Bronchial smooth muscle cell (primary cell): ENCODE results near the gene TYMP. TPM values are rescaled to one million over a fixed set of nuclear protein-coding genes. Genes with fewer than 3 reads are reported as not detected.

Source experiments
- total RNA-seq: library from RNA; depleted of rRNA; stranded (reverse); fragments of >200 nt; gene quantifications from 2 replicates; pipeline ENCODE4 v1.2.1, GENCODE V29; 2014

The TYMP gene, protein sequence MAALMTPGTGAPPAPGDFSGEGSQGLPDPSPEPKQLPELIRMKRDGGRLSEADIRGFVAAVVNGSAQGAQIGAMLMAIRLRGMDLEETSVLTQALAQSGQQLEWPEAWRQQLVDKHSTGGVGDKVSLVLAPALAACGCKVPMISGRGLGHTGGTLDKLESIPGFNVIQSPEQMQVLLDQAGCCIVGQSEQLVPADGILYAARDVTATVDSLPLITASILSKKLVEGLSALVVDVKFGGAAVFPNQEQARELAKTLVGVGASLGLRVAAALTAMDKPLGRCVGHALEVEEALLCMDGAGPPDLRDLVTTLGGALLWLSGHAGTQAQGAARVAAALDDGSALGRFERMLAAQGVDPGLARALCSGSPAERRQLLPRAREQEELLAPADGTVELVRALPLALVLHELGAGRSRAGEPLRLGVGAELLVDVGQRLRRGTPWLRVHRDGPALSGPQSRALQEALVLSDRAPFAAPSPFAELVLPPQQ
- 8.8 and 18.3 TPM in 2 replicates for total RNA-seq

GRCh38 chr22:50529897-50530579 lies at the start of gene TYMP:
TYMP (minus strand) TSS chr22:50530012; CDS start chr22:50529709, 303 bp downstream.

DNA sequence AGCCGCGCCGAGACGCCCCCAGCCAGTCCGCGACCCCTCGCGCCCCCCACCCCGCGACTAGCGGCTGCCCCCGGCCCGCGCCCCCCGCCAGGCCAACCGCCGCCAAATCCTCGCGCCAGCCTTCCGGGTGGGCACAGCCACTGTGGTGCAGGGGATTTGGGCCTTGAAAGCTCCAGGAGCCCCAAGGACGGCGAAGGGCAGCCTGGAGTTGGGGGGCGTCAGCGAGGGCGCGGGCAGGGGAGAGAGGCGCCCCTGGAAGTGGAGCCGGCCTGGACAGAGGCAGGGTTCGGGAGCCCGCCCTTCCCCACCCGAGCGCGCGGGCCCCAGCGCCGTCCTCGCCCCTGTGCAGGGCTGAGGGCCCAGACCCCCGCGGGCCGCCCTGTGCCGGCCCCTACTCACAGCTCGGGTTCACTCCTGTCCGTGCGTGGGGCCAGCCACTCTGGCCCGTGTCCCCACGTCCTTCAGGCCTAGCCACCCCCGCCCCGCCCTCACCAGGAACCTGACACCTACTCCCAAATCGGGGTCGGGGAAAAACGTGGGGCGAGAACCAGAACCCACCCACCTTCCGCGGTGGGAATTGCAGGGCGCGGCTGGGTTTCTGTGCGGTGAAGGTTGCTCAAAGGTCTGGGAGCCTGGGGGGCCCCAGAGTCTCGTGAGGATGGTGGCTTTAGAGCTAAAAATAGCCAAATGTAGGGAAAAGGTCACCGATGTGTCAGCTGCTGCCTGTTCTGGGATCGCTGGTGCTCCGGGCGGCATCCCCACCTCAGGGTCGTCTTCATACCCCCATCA lies 48.4 kb upstream of the TYMP start, which contains the start of gene CPT1B:
CPT1B (minus strand) TSS at position 441 of the 789 bp plus-strand sequence. CDS start 512 bp downstream, outside the sequence.

GRCh38 chr22:50562523-50563412 lies 33.0 kb upstream of the TYMP start, which contains the start of gene SYCE3:
SYCE3 (minus strand) TSS chr22:50562919; CDS start chr22:50556405, 6,514 bp downstream.

GRCh38 chr22:50545522-50546325 lies 15.9 kb upstream of the TYMP start, which contains the start of gene KLHDC7B:
KLHDC7B (plus strand) TSS chr22:50545899; CDS start chr22:50546244, 345 bp downstream.

GRCh38 chr22:50525104-50525857 lies 4.5 kb downstream of the TYMP start, which contains the start of gene SCO2:
SCO2 (minus strand) TSS chr22:50525598; CDS start chr22:50524411, 1,187 bp downstream.

GRCh38 chr22:50507991-50508884 lies 21.6 kb downstream of the TYMP start, which contains the start of gene NCAPH2:
NCAPH2 (plus strand) TSS chr22:50508224; CDS start chr22:50508338, 114 bp downstream.

GRCh38 chr22:50507421-50507990 lies 22.3 kb downstream of the TYMP start, which contains the start of gene LMF2:
LMF2 (minus strand) TSS chr22:50507702; CDS start chr22:50507675, 27 bp downstream.

DNA sequence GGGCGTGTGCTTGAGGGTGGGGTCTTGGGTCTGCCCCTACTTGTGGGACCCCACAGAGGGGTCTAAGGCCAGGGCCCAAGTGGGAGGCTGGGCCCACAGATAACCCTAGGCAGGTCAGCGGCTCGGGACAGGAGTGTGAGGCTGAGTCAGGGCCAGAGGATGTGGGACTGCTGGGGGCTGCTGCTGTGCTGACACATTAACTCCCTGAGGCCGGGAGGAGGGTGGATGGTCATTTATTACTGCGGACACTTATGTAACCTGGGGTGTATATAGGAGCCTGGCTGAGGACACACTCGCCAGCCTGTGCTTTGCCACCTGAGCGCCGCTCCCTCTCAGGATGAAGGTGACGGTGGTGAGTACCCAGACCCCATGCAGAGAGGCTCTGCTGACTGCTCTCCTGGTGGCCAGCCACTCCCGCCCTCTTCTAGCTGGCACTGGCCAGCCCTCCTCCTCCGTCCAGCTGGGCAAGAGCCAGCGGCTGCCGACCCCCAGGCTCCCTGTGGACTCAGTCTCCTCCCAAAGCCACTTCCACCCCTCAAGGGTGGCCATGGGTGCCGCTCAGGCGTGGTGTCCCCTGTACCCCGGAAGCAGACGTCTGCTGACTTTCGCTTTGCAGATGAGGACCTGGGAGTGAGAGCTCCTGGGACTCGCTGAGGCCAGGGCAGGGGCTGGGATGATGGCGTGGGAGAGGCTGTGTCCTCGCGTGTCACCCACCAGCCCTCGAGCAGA lies 43.1 kb downstream of the TYMP start, which contains the start of gene MIOX:
MIOX (plus strand) TSS at position 299 of the 729 bp plus-strand sequence; CDS start at position 338, 39 bp downstream.

DNA sequence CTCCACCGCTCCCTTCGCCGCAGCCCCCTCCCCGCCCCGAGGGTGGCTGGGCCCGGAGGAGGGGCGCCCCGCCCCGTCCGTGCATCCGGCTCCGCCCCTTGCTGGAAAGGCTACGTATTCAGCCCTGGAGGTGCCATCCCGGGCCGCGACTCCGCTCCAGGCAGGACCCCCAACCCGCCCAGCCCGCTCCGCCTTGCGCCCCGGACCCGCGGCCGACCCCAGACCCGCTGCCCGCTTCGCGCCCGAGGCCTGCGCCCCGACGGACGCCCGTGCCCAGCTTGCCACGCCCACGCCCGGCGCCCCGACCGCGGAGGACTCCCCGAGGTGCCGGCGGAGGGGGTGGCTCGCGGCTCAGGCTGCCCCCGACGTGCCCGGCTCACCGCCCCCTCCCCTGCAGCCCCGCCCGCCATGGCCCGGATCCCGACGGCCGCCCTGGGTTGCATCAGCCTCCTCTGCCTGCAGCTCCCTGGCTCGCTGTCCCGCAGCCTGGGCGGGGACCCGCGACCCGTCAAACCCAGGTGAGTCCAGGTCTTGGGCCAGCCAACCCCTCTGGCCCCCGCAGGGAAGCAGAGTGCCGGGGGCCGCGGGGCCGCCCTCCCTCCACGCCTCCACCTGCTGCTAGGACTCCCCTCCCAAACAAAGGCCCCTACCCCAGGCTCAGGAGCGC lies 48.2 kb downstream of the TYMP start, which contains the start of gene ADM2:
ADM2 (plus strand) TSS at position 104 of the 667 bp plus-strand sequence; CDS start at position 409, 305 bp downstream.

Other genes starting within 250 kb of the TYMP start
- 127 and 183 TPM in 2 replicates for gene PLXNB2, start 222.4 kb downstream of the TYMP start, total RNA-seq
- 1.8 and 2.4 TPM in 2 replicates for gene DENND6B, start 203.0 kb downstream of the TYMP start, total RNA-seq
- 44.6 and 45.2 TPM in 2 replicates for gene PPP6R2, start 186.7 kb downstream of the TYMP start, total RNA-seq
- gene SBF1, start 55.0 kb downstream of the TYMP start, total RNA-seq, result 46.0 and 79.3 TPM in 2 replicates
- 0.16 and 0.86 TPM in 2 replicates for gene ADM2, start 48.5 kb downstream of the TYMP start, total RNA-seq
- not detected in 2 replicates for gene MIOX, start 43.2 kb downstream of the TYMP start, total RNA-seq
- 19.3 and 20.5 TPM in 2 replicates for gene LMF2, start 22.3 kb downstream of the TYMP start, total RNA-seq
- 17.5 and 21.6 TPM in 2 replicates for gene NCAPH2, start 21.8 kb downstream of the TYMP start, total RNA-seq
- gene SCO2, start 4.4 kb downstream of the TYMP start, total RNA-seq, result 2.6 and 2.8 TPM in 2 replicates
- 0.60 TPM in 1 of 2 replicates, not detected in the other for gene KLHDC7B, start 15.9 kb upstream of the TYMP start, total RNA-seq
- gene SYCE3, start 32.9 kb upstream of the TYMP start, total RNA-seq, result 0.94 TPM in 1 of 2 replicates, not detected in the other
- 0.95 and 4.4 TPM in 2 replicates for gene CPT1B, start 48.4 kb upstream of the TYMP start, total RNA-seq
- gene CHKB, start 52.8 kb upstream of the TYMP start, total RNA-seq, result 15.1 and 21.3 TPM in 2 replicates
- 0.26 and 0.32 TPM in 2 replicates for gene MAPK8IP2, start 70.8 kb upstream of the TYMP start, total RNA-seq
- gene ARSA, start 98.1 kb upstream of the TYMP start, total RNA-seq, result 11.3 and 11.5 TPM in 2 replicates
- gene SHANK3, start 142.8 kb upstream of the TYMP start, total RNA-seq, result 0.32 and 0.43 TPM in 2 replicates
- gene ACR, start 208.2 kb upstream of the TYMP start, total RNA-seq, result not detected in 2 replicates